Esophagus (tissue), 2 donors: ENCODE measurements around the gene ABCA4. TPM values are rescaled to one million over a fixed set of nuclear protein-coding genes. Genes with fewer than 3 reads are reported as not detected.
"Not testable (repeated sequence)": the region's sequence is repeated elsewhere in the genome, so short reads cannot be mapped to it uniquely, and the experiment has no call there.

Experiments
- H3K27ac ChIP-seq, 2 donors: one replicate each; pipeline ENCODE4 v1.5.1; 2013; ENCODE audit warnings: low read depth in 2 of 2, mild to moderate bottlenecking in 2 of 2, inconsistent platforms in 1 of 2, low read length in 1 of 2, moderate library complexity in 1 of 2
- H3K27me3 ChIP-seq, 2 donors: one replicate each; pipeline ENCODE4 v1.6.1; 2013; ENCODE audit warnings: low read length in 2 of 2, control low read depth in 1 of 2, mild to moderate bottlenecking in 1 of 2; ENCODE audit not compliant: insufficient read depth in 2 of 2, control insufficient read depth in 1 of 2
- H3K36me3 ChIP-seq, 2 donors: one replicate each; pipeline ENCODE4 v1.6.1; 2013; ENCODE audit warnings: low read length in 1 of 2; ENCODE audit not compliant: control insufficient read depth in 2 of 2, insufficient read depth in 2 of 2
- H3K4me1 ChIP-seq, 2 donors: one replicate each; pipeline ENCODE4 v1.6.1; 2013; ENCODE audit warnings: low read length in 1 of 2; ENCODE audit not compliant: control insufficient read depth in 2 of 2, insufficient read depth in 2 of 2
- H3K4me3 ChIP-seq, 2 donors: one replicate each; pipeline ENCODE4 v1.5.1; 2013; ENCODE audit warnings: low read length in 2 of 2, mild to moderate bottlenecking in 2 of 2, low read depth in 1 of 2, moderate library complexity in 1 of 2
- H3K9me3 ChIP-seq, 2 donors: one replicate each; pipeline ENCODE4 v1.6.1; 2013; ENCODE audit warnings: mild to moderate bottlenecking in 2 of 2, low read depth in 1 of 2, low read length in 1 of 2, moderate library complexity in 1 of 2; ENCODE audit not compliant: control insufficient read depth in 2 of 2, insufficient read depth in 1 of 2
- WGBS, 2 donors: extraction: QIAGEN DNeasy Blood & Tissue Kit; methylation state at CpG; one replicate each; pipeline ENCODE4 v1.1.7; 2013; 5-methylcytosine and 5-hydroxymethylcytosine counted together
- polyA plus RNA-seq, 2 donors: library from polyadenylated mRNA; stranded (reverse); fragments of 200-250 nt; gene quantifications; one replicate each; pipeline ENCODE4 v1.2.3, GENCODE V29; 2013
- donor health status: healthy with polysubstance abuse.
- donor health status: Bipolar disorder and iron deficiency.

The ABCA4 gene
- under 1 TPM; 0.04 to 0.07 TPM for polyA plus RNA-seq

DNA sequence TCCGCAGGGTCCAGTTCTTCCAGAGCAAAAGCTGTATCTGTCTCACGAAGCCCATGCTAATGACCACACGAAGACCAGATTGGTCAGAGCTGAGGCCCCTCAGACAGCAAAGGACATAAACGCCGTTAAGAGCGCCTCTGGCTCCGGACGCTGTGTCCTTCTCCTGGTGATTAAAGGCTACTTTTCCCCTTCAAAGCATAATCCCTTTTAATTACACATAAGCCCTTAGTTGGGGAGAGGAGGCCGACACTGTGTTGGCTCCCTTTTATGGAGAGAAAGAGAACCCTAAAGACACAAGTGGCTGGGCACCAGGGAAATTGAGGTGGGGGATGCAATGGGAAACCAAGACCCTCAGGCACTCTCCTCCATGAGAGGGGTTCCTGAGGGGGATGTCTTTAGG lies at the start of gene ABCA4:
ABCA4 (minus strand) TSS at position 158 of the 400 bp plus-strand sequence; CDS start at position 55, 103 bp downstream.
- Histone ChIP-seq H3K4me1 (peaks cover 0 to 4% of the 10 kb centered on the region in 2 donors), H3K4me3 (no peak within 1 kb of the TSS), H3K27ac (no peak within 1 kb of the TSS), H3K36me3 (no peaks in the 10 kb centered on the region), H3K27me3 (no peaks in the 10 kb centered on the region), H3K9me3 (no peaks in the 10 kb centered on the region)
- WGBS, 2 donors: 88 to 89% methylated on average over 9 of the region's 9 CpGs

DNA sequence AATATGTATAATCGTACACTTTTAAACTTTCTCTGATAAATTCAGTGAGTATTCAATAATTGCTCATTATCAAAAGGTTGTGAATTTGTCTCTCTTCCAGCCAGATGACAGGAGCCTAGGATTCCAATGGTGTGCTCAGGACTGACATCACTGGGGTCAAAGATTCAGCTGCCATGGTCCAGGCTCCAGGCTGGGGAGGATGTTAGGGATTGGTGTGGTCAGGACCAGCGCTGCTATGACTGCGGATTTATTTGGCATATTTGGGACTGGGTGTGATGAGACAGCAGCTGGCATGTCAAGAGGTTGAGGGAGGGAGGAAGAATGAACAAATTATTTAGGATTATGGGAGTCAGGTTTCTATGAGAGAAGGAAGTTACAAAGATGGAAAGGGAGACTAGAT lies 48.2 kb upstream of the ABCA4 start:
- H3K36me3 ChIP-seq: peaks cover 0 to 3% of the 10 kb centered on the region in 2 donors
- H3K27ac ChIP-seq: no peak overlapping the region
- no peak overlapping the region for H3K4me3 ChIP-seq
- 86 to 88% methylated on average over 3 of the region's 3 CpGs for WGBS, 2 donors
- H3K9me3 ChIP-seq: no peaks in the 10 kb centered on the region
- no peaks in the 10 kb centered on the region for H3K27me3 ChIP-seq
- no peaks in the 10 kb centered on the region for H3K4me1 ChIP-seq

DNA sequence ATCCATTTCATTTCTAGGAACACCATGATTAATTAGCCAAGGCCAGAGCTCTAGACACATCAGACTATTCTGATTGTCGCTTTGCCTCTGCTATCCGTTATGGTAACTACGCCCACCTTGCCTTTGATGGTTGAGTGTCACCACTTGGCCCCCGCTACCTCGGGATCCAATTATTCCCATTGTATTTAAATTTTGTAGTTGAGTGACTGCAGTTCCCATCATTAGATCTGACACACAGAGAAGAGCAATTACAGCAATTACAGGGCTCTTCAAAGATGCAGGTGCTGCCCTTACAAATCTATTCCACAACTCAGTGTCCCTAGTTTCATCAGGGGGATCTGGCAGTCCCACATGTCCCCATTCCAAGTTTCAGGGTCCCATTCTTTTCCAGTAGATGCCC lies 44.9 kb upstream of the ABCA4 start:
- Histone ChIP-seq H3K27ac (no peak overlapping the region), H3K36me3 (no peaks in the 10 kb centered on the region), H3K9me3 (no peaks in the 10 kb centered on the region), H3K27me3 (no peaks in the 10 kb centered on the region), H3K4me3 (no peak overlapping the region), H3K4me1 (no peaks in the 10 kb centered on the region)
- WGBS, 2 donors: 89 to 92% methylated on average over 5 of the region's 5 CpGs

DNA sequence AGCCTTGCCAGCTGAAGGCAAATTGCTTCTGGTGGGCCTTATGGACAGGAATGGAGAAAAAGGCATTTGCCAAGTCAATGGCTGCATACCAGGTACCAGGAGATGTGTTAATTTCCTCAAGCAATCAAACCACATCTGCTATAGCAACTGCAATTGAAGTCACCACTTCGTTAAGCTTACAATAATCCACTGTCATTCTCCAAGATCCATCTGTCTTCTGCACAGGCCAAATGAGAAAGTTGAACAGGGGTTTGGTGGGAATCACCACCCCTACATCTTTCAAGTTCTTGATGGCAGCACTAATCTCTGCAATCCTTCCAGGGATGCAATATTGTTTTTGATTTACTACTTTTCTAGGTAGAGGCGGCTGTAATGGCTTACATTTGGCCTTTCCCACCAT lies 43.9 kb upstream of the ABCA4 start:
- not testable (repeated sequence) for H3K4me1 ChIP-seq, H3K27me3 ChIP-seq, H3K36me3 ChIP-seq, H3K4me3 ChIP-seq, H3K27ac ChIP-seq, H3K9me3 ChIP-seq
- 79 to 86% methylated on average over 2 of the region's 2 CpGs for WGBS, 2 donors

DNA sequence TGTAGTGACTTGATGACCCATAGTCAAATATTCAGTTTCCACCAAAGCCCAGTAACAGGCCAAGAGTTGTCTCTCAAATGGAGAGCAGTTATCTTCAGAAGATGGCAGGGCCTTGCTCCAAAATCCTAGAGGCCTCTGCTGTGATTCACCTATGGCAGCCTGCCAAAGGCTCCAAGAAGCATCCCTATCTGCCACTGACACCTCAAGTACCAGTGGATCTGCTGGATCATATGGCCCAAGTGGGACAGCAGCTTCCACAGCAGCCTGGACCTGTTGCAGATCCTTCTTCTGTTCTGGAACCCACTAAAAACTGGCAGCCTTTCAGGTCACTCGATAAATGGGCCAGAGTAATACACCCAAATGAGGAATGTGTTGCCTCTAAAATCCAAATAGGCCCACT lies 43.2 kb upstream of the ABCA4 start:
- WGBS, 2 donors: 87% methylated on average over 1 of the region's 1 CpG
- not testable (repeated sequence) for H3K27me3 ChIP-seq, H3K4me1 ChIP-seq, H3K36me3 ChIP-seq, H3K4me3 ChIP-seq, H3K27ac ChIP-seq, H3K9me3 ChIP-seq

DNA sequence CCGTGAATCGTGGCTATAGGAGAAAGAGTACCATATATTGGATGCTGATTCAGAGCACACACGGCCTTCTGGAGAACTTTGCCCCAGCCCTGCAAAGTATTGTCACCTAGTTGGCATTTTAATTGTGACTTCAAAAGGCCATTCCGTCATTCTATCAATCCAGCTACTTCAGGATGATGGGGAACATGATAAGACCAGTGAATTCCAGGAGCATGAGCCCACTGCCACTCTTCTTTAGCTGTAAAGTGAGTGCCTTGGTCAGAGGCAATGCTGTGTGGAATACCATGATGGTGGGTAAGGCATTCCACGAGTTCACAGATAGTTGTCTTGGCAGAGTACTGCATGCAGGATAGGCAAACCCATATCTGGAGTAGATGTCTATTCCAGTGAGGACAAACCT lies 42.3 kb upstream of the ABCA4 start:
- WGBS, 2 donors: 79 to 88% methylated on average over 5 of the region's 5 CpGs
- not testable (repeated sequence) for H3K27me3 ChIP-seq, H3K4me3 ChIP-seq, H3K36me3 ChIP-seq, H3K4me1 ChIP-seq, H3K27ac ChIP-seq, H3K9me3 ChIP-seq

DNA sequence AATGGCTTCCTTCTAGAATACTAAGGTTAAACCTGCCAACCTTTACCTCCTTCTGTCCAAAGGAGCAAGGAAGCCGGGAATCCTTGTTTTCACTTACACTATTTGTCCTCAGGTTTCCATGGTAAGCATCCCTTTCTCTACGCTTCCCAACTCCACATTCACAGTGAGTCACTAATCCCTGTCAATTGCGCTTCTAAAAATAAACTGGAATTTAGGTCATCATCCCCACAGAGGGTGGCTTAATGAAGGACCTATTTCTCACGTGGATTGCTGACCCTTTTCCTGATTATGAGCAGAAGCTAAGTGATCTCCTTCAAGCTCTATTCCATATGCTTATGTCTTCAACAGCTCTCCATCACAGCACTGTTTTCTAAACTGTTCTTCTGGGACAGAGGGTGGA lies 39.9 kb upstream of the ABCA4 start:
- WGBS, 2 donors: 36 to 47% methylated on average over 4 of the region's 4 CpGs
- Histone ChIP-seq H3K36me3 (no peaks in the 10 kb centered on the region), H3K4me1 (no peaks in the 10 kb centered on the region), H3K9me3 (no peaks in the 10 kb centered on the region), H3K27ac (no peak overlapping the region), H3K4me3 (no peak overlapping the region), H3K27me3 (no peaks in the 10 kb centered on the region)

DNA sequence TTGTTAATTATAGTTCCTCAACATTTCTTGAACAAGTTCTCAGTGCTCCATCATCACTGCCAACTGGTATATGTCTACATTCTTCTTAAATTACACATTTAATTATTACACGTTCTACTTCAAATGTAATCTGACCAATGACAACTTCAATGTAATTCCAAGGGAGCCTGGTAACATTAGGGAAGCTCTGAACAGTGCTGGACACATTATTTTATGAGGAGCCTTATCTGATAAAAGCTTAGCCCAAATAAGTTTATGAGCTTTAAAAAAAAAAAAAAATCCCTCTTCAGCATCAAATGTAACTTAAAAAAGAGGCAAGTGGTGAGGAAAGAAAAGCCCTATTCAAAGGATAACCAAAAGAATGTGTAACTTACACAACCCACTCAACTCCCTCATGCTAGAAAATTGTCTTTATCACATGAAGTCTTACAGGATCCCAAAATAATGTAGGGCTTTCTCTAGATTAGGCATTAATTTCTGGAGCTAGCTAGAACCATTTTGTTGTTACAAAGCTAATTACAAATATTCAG lies 35.2 kb upstream of the ABCA4 start:
- Histone ChIP-seq H3K4me1 (no peaks in the 10 kb centered on the region), H3K4me3 (no peak overlapping the region), H3K27me3 (no peaks in the 10 kb centered on the region), H3K27ac (no peak overlapping the region), H3K9me3 (no peaks in the 10 kb centered on the region), H3K36me3 (no peaks in the 10 kb centered on the region)
- 70 to 84% methylated on average over 1 of the region's 1 CpG for WGBS, 2 donors

DNA sequence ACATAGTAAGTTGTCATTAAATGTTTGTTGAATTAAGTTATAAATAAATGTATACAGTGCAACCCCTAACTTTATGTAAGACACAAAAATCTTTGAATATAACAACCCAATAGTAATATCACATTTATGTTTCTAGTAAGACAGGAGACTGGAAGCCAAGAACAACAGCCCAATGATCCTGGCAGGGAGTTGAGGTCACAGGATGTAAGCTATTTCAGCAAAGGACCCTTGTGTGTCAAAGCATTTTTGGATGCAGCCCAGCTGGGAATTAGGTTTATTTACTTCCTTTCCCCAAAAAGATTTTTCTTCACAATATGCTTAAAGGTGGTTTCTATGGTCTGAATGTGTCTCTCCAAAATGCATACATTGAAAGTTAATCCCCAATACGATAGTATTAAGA lies 34.0 kb upstream of the ABCA4 start:
- 47 to 69% methylated on average over 1 of the region's 1 CpG for WGBS, 2 donors
- Histone ChIP-seq H3K4me1 (no peaks in the 10 kb centered on the region), H3K9me3 (no peaks in the 10 kb centered on the region), H3K27me3 (no peaks in the 10 kb centered on the region), H3K4me3 (no peak overlapping the region), H3K27ac (no peak overlapping the region), H3K36me3 (no peaks in the 10 kb centered on the region)

DNA sequence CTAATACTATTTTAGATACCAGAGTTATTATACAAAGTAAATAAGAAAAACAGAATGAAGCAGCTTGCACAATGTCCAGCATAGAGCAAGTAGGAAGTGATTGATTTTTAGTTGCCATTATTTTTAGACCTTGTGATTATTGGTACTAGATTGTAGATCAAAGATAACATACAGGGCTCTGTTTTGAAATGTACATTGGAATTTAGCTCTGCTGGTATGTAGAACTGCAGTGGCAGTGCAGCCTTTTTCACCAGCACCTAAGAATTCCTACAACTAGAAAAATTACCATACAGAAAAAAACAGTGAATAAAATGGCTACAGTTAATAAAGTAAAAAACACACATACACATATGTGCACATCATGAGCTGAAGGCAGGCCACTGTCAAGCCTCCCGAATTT lies 32.2 kb upstream of the ABCA4 start:
- 64 to 68% methylated on average over 1 of the region's 1 CpG for WGBS, 2 donors
- Histone ChIP-seq H3K9me3 (no peaks in the 10 kb centered on the region), H3K27ac (no peak overlapping the region), H3K4me1 (no peaks in the 10 kb centered on the region), H3K36me3 (no peaks in the 10 kb centered on the region), H3K27me3 (no peaks in the 10 kb centered on the region), H3K4me3 (no peak overlapping the region)
